CD4-positive, alpha-beta T cell treated with Interleukin-21 for 1 hour (primary cell): ENCODE results near the gene GPATCH2L.

Experiments
- DNase-seq: peaks from one replicate; pipeline ENCODE4 v3.0.0-alpha.2; 2020

The GPATCH2L gene

DNA sequence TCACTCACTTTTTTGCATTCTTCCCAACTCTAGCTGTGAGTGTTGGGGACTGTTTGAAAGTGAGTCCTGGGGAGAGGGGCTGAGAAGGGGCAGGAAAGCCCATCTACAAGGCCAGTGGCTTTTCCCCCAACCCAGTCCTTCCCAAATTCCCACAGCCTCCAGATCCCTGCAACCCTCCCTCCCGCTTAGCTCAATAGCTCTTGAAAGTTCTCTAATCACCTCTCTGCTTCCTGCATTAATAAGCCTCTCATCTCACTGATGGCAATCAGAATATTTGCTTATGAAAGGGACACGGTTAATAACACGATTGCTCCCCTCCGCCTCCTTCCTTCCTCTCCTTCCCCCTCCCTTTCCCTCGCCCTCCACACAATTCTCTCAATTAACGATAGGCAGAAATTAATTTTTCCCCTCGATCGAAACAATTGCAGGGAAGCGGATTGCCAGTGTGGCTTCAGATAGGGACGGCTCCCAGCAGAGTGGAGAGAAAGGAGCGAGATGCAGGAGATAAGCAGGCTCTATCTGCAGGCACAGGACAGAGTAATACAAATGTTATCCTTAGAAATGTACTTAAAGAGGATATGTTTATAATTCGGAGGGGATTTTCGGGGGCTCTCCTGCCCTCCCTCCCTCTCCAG, 15.1 kb upstream of the GPATCH2L start:
- DNase-seq: no peak

- no peak for DNase-seq
Observed at GRCh38 chr14:76138119-76138757, 13.5 kb upstream of the GPATCH2L start.

- DNase-seq: no peak
Observed at GRCh38 chr14:76138758-76139723, 12.7 kb upstream of the GPATCH2L start.

GRCh38 chr14:76143642-76144041, 8.1 kb upstream of the GPATCH2L start:
- no peak for DNase-seq

DNA sequence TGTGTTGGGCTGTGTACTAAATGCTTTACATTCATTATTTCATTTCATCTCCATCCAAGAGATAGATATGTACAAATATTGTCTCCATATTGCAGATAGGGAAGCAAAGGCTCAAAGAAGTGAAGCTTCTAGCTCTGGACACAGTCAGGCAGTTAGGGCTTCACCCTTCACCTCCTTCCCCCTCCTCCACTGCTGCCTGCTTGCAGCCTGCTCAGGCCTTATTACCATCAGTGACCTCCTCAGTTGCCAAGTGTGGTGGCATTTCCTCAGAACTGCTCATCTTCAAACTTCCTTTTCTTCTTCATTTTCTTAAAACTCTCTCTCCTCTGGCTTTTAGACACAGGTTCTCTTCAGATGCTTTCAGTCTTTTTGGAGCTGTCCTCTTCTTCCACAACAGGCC, 4.7 kb upstream of the GPATCH2L start:
- no peak for DNase-seq

GRCh38 chr14:76149196-76149595, 2.5 kb upstream of the GPATCH2L start:
- DNase-seq: no peak

DNA sequence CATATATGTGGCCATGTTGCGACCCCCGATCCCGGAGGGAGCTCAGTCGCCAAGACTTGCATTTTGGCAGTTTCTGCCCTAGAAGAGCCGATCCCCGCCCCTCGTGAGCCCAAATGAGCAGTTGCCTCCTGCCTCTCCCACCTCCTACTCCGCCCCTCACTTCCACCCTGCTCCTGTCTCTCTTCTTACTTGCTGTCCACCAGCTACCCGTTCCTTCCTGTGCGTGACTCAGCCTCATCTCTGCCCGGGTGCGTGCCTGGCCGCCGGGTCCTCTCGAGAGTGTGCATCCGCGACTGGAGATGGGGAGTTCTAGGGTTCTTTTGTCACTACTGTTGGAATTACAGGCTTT, 585 bp downstream of the GPATCH2L start:
- DNase-seq: peak; percentile 81

DNA sequence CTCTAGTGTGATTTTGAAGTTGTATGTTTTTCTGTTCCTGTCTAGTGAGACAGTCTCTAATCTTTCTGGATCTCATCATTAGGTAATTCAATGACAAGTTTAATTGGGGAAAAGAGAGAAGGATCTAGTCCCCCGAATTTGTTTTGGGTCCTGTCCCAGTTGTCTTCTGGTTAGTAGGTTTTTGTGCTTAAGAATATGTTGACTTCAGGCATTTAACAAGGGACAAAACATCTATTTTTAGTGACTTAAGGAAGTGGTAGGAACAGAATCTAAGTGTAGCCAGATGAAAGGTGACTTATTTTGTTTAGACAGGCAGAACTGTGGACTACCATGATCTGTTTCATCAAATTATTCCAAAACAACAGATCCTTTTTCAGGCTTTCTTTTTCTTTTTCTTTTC, 2.2 kb downstream of the GPATCH2L start:
- no peak for DNase-seq

GRCh38 chr14:76154539-76155126, 2.9 kb downstream of the GPATCH2L start:
- DNase-seq: no peak

DNA sequence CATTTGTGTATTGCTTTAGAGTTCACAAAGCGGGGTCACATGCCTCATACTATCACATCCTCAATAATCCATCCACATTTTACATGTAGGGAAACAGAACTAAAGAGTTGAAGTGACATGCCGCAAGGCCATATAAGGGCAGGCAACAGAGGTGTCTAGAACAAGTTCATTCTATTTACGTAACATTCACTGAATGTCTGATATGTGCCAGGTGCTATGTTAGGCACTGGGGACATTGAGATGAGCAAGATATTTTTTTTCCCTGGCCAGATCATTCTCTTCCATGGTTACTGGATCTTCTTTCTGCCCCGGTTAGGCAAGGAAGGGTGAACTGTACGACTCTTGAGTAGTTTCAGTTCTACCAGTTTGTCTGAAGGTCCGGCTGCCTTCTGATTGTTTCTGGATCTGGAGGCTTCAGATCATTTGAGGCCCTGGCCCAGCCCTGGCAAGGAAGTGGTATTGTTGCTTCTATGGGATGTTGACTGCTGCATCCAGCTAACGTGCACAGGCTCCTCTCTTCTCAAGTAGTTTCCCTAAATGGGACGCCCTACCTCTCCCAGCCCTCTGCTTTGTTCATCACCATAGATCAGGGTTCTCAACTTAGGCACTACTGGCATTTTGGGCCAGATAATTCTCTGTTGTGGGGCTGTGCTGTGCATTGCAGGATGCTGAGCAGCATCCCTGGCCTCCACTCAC, 12.1 kb downstream of the GPATCH2L start:
- DNase-seq: no peak

DNA sequence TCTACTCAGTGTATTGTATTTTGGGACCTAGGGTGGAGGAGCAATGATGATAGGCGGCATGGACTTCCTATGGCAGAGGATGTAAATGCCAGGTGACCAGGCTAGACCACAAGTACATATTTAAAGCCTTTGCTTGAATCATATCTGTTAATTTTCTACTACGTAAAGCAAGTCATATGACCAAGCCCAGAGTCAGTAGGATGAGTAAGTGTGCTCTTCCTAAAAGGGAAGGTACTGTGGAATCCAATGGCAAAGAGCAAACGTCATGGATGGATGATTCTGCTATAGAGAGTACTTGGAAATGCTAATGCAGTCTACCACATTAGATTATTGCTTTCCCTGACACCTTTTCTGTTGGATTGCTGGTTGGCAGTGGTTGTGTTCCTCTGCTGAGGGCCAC, 16.8 kb downstream of the GPATCH2L start:
- DNase-seq: no peak

- no peak for DNase-seq
Observed at GRCh38 chr14:76169776-76170175, 18.1 kb downstream of the GPATCH2L start.

DNA sequence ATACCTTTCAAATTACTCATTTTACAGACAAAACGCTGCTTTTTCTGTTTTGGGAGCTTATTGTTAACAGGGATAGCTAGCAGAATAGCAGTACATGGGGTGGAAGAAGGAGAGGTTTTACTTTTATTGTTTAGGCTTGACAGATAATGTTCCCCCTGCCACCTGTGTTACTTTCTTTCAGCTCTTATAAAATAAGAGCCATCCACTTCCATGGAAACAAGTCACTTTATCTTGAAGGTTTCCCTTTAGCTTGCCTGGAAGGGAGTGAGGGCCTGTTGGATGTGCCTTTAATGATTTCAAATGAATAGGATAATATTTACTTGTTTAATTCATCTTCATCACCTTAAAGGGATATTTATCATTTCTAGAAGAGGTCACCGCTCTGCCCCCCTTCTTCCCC, 23.3 kb downstream of the GPATCH2L start:
- no peak for DNase-seq

DNA sequence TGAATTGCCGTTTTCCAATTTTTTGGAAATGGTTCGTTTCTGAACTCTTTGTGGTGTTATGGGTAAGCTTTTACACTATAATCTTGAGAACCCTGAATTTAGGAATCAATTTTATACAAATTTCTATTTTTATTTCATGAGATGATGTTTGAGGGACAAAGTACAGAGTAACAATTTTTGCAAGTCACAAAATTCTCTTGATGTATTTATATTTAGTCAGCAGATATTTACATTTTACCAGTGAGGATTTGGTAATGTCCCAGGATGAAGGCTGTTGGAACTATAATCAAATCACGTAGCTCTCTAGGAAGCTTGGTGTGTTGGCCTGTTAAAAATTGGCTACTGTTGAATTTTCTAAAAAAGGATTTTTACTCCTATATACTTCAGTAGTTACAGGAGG, 24.2 kb downstream of the GPATCH2L start:
- no peak for DNase-seq

DNA sequence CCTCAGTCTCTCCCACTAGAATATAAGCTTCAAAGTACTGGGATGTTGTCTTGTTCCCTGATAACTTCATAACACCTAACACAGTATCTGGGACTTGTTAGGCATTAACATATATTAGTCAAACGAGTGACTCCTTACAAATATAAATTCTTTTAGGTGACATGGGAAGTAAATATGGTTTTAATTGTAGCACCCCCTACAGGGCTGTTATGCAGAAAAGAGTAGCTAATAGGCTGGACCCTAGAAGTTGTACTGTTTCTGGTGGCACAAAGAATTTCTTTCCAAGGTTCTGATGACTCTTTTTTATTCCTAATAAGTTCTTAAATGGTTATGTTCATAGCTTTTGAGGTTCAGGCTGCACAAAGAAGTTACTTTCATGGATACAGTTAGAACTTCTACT, 29.8 kb downstream of the GPATCH2L start:
- peak; percentile 7 for DNase-seq

- DNase-seq: no peak
Observed at GRCh38 chr14:76186308-76187027, 34.7 kb downstream of the GPATCH2L start.

DNA sequence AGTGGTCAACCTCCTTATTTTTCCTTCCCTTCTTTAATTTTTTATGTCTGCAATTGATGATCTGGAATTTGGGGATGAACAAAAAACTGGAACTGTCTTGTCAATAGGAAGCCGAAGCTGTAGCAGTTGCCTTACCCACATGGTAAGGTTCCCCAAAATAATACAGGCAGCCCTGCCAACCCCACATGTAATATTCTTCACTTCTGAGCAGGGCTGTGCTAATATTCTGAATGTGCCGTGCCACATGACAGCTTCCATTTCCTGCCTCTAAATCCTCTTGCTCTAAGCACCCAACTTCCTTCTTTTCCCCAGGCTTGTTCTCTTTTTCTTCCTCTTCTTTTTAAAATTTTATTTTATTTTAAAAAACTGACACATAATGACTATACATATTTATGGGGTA, 39.6 kb downstream of the GPATCH2L start:
- no peak for DNase-seq

DNA sequence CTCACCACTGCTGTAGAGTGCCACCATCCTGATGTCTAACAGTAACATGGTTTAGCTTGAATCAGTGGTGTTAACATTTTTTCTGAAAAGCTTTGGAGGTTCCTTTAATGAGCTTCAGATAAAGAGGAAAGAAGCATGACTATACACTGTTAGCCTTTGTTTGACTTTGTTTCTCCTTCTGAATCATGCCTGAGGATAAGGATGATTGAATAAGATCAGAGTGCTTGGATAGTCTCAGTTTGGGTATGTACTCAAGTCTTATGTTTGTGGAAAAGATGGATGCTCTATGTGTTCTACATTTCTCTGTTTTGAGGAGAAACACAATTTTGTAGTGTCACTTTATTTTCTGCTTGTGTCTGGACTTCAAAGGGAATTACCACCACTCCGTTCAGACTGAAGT, 42.0 kb downstream of the GPATCH2L start:
- no peak for DNase-seq

GRCh38 chr14:76194327-76194726, 42.6 kb downstream of the GPATCH2L start:
- DNase-seq: no peak

DNA sequence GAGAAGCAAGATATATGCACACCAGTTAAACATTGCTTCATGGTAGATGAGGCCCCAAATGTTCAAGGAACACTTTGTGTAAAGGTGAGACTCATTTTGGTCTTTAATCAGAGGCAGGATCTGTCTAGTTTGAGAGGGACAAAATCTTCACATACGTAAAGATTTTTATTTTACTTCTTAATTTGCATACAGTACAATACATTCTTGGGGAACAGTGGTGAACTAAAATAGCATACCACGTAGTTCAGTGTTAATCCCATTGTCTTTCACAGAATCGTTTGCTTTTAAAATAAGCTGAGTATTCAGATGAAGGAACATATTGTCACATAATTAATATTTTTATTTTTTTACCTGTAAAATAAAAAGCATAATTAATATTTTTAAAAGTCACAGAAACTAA, 43.3 kb downstream of the GPATCH2L start:
- no peak for DNase-seq

DNA sequence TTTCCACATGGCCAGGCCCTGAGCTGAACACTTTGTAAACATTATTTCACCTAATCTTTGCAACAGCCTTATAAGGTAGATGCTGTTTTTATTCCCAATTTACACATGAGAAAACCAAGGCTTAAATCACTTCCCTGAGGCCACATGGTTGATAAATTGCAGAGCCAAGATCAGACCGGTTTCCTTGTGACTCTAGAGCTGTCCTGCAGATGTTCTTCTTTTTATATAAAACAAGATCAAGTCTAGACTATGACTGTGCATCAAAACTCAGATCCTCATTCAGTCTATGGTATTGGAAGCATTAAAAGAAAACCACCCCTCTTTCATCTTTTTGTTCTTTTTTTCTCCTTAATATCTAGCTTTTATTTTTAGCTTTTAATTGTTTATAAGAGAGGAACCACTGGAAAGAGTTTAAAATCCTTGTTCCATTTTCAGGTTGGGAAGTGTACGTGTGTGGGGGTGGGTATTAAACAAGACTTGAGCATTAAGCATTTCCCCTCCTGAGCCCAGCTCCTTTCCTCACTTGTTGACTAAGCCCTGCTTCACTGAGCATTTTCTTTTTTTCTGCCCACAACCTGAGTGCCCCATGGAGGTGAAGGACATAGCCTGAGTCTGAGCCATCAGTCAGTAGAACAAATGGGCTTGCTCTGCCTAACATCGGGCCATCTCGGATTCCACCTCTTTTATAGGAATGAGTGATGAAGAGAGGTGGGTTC, 45.4 kb downstream of the GPATCH2L start:
- no peak for DNase-seq

- DNase-seq: no peak
Observed at GRCh38 chr14:76201162-76201561, 49.4 kb downstream of the GPATCH2L start.
